DMS53 treated with DMSO at 0.1 percent for 48 hours (cell line): ENCODE measurements around the gene UBL5.
A peak's percentile ranks its signal among the peaks of the same experiment; 100 is the strongest.
"Not testable (repeated sequence)": the region's sequence is repeated elsewhere in the genome, so short reads cannot be mapped to it uniquely, and the experiment has no call there.

Experiments
- DNase-seq: peaks from one replicate; lab custom pipeline; 2025; ENCODE audit not compliant: unreplicated experiment; lab: John Stamatoyannopoulos, UW

The UBL5 gene

GRCh38 chr19:9808855-9809824, 18.6 kb upstream of the UBL5 start:
- no peak for DNase-seq

GRCh38 chr19:9811139-9811538, 16.6 kb upstream of the UBL5 start:
- DNase-seq: no peak

- no peak for DNase-seq
Observed at GRCh38 chr19:9818175-9818733, 9.5 kb upstream of the UBL5 start.

GRCh38 chr19:9818734-9819595, 8.8 kb upstream of the UBL5 start, which contains the start of gene FBXL12:
Gene FBXL12 (minus strand): TSS chr19:9819079. CDS start chr19:9818813, 266 bp downstream.
- DNase-seq: peak; percentile 87

- no peak for DNase-seq
Observed at GRCh38 chr19:9819596-9819909, 8.2 kb upstream of the UBL5 start.

DNA sequence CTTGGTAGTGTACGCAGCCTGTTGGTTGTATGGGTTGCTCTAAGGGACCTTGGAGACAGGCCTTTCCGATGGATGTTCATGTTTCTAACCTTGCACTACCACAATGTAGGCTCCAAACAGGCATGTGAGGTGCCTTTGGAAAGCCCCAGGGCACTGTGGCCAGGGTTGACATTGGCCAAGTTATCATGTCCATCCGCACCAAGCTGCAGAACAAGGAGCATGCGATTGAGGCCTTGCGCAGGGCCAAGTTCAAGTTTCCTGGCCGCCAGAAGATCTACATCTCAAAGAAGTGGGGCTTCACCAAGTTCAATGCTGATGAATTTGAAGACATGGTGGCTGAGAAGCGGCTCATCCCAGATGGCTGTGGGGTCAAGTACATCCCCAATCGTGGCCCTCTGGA, 7.7 kb upstream of the UBL5 start:
- not testable (repeated sequence) for DNase-seq

- no peak for DNase-seq
Observed at GRCh38 chr19:9823816-9824215, 3.9 kb upstream of the UBL5 start.

GRCh38 chr19:9828551-9829063, 889 bp downstream of the UBL5 start:
- no peak for DNase-seq

DNA sequence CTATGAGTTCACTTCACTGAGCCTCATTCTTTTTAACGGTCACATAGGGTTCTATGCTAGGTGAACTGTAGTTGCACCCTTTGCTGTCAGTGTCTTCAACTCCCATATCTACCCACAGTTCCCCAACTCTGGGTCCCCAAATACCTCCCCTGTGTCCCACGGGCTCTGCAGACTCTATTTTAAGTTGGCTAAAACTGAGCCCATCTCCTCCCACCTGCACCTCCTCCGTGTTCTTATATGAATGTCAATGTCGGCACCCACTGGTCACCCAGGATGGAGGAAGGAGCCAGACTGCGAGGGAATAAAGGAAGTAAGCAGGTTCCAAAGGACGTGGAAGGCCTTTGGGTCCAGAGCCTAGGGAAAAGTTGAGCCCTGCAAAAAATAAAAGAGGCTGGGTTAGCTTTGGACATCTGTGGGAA, 6.6 kb downstream of the UBL5 start:
- no peak for DNase-seq

DNA sequence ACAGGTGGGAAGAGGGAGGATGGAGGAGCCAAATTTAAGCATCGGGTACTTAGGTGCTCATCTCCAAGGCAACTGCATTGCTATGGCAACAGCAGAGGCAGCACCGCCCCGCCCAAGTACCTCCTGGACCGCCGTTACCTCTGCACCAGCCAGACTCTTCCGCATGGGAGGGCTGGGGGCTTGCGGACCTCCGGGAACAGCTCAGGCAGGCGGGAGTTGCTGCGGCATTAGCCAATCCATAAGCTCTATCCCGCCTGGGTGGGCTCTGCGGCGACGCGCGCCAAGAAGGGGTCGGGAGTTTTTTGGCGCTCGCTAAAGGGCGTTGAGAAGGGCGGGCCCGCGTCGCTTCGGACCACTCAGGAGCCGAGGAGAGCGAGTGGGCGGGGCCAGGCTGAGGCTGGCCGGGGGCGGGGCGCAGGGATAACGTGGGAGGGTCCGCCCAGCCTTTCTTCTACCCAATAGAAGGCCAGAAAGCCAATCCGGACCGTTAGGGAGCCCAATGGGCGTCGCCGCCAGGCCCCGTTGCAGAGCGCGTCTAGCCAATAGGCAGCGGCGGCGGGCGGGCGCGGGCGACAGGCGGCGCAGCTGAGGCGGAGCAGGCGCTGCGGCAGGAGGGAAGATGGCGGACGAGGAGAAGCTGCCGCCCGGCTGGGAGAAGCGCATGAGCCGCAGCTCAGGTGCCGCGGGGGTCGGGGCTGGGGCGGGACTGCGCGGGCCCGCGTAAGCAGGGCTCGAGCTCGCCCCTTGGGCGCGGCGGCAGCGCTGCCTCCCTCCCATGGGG, 7.2 kb downstream of the UBL5 start, which contains the start of gene PIN1:
Gene PIN1, plus strand, starts transcription at position 593 of the 781 bp plus-strand sequence. Its CDS starts 27 bp downstream, at position 620.
- DNase-seq: peak; percentile 94

GRCh38 chr19:9835507-9835949, 7.8 kb downstream of the UBL5 start:
- no peak for DNase-seq

GRCh38 chr19:9836021-9836420, 8.3 kb downstream of the UBL5 start:
- DNase-seq: no peak

- no peak for DNase-seq
Observed at GRCh38 chr19:9838324-9838723, 10.6 kb downstream of the UBL5 start.

GRCh38 chr19:9839415-9839814, 11.7 kb downstream of the UBL5 start:
- no peak for DNase-seq

GRCh38 chr19:9842834-9843625, 15.3 kb downstream of the UBL5 start:
- no peak for DNase-seq

- not testable (repeated sequence) for DNase-seq
Observed at GRCh38 chr19:9843626-9844273, 16.0 kb downstream of the UBL5 start.

- no peak for DNase-seq
Observed at GRCh38 chr19:9847087-9847671, 19.5 kb downstream of the UBL5 start.

DNA sequence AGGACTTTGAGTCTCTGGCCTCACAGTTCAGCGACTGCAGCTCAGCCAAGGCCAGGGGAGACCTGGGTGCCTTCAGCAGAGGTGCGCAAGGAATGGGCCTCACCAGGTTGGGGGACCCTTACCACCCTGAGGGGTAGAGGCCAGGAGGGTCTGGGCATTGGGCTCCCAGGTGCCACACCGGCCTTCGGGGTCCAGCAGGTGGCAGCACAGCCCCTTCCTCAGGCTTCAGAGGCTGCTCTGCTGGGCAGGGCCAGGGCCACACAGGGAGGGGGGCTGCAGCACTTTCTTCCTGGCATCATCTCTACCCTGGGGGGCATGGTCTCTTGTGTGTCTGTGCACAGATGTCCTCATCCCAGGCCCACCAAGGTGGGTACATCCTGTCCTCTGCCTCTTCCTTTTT, 20.3 kb downstream of the UBL5 start:
- no peak for DNase-seq

- DNase-seq: no peak
Observed at GRCh38 chr19:9848762-9849161, 21.0 kb downstream of the UBL5 start.
